KMS-11 (cell line): Measurements from ENCODE around the gene ACSL6.
A peak's percentile ranks its signal among the peaks of the same experiment; 100 is the strongest.

ENCODE experiments used
- H2AFZ ChIP-seq: fragments of 200-600 bp; sonication (generic); 2 replicates; pipeline ENCODE4 v1.6.1; 2016; ENCODE audit warnings: antibody characterized with exemption, mixed run types, low read depth
- H3K27ac ChIP-seq: fragments of 200-600 bp; sonication (generic); 2 replicates; pipeline ENCODE4 v1.6.1; 2016; ENCODE audit warnings: mild to moderate bottlenecking, mixed run types
- H3K27me3 ChIP-seq: fragments of 200-600 bp; sonication (generic); 2 replicates; pipeline ENCODE4 v1.6.1; 2017; ENCODE audit warnings: mild to moderate bottlenecking, low read depth, mixed run types, moderate library complexity; ENCODE audit not compliant: insufficient read depth
- H3K36me3 ChIP-seq: fragments of 200-600 bp; sonication (generic); 2 replicates; pipeline ENCODE4 v1.6.1; 2017; ENCODE audit warnings: mild to moderate bottlenecking, mixed run types; ENCODE audit not compliant: insufficient read depth
- H3K4me1 ChIP-seq: fragments of 200-600 bp; sonication (generic); 2 replicates; pipeline ENCODE4 v1.6.1; 2016; ENCODE audit warnings: mild to moderate bottlenecking, low read depth, mixed run types; ENCODE audit not compliant: poor library complexity, severe bottlenecking
- H3K4me2 ChIP-seq: fragments of 200-600 bp; sonication (generic); 2 replicates; pipeline ENCODE4 v1.7.0; 2016; ENCODE audit warnings: mild to moderate bottlenecking, mixed run types
- H3K4me3 ChIP-seq: fragments of 200-600 bp; sonication (generic); IDR thresholded peaks from 2 replicates; pipeline ENCODE4 v1.6.1; 2017; ENCODE audit warnings: low read depth, low read length, mixed read lengths; ENCODE audit not compliant: insufficient read depth
- H3K79me2 ChIP-seq: fragments of 200-600 bp; sonication (generic); 2 replicates; pipeline ENCODE4 v1.6.1; 2016; ENCODE audit warnings: low read depth, mixed run types; ENCODE audit not compliant: insufficient read depth
- H3K9ac ChIP-seq: fragments of 200-600 bp; sonication (generic); 2 replicates; pipeline ENCODE4 v1.6.1; 2016; ENCODE audit warnings: mild to moderate bottlenecking, mixed run types
- H4K20me1 ChIP-seq: fragments of 200-600 bp; sonication (generic); 2 replicates; pipeline ENCODE4 v1.6.1; 2016; ENCODE audit warnings: mild to moderate bottlenecking, mixed run types; ENCODE audit not compliant: insufficient read depth
- CTCF ChIP-seq: fragments of 200-600 bp; sonication (generic); conservative IDR thresholded peaks from 2 replicates; pipeline ENCODE4 v1.6.1; 2017; ENCODE audit warnings: low read depth, mild to moderate bottlenecking, antibody characterized with exemption, low read length, moderate library complexity, mixed read lengths

ACSL6 gene

GRCh38 chr5:132008961-132009680 lies 2.3 kb downstream of the ACSL6 start:
- TF ChIP-seq CTCF = no peak
- Histone ChIP-seq H4K20me1 (no peaks in the 10 kb centered on the region), H3K27ac (no peak overlapping the region), H3K36me3 (no peaks in the 10 kb centered on the region), H3K27me3 (peaks cover 2% of the 10 kb centered on the region), H3K9ac (no peak overlapping the region), H3K4me1 (no peaks in the 10 kb centered on the region), H3K4me3 (no peak overlapping the region), H3K4me2 (no peak overlapping the region), H2AFZ (no peak overlapping the region), H3K79me2 (no peaks in the 10 kb centered on the region)

DNA sequence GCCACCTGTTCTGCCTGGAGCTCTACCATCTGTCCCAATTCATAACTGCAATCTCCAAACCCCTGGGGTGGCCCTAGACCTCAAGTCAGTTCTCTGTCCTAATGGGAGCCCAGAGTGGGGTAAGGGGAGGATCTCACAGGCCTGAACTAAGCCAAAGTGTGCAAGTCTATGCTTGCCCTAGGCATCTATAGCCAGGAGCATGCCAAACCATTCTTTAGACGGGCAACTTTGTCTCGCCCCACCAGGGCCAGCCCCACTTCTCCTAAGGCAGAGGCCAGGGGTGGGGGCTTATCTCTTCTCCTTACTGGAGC lies 3.3 kb downstream of the ACSL6 start:
- no peak overlapping the region for H3K4me3 ChIP-seq
- H3K4me2 ChIP-seq = no peak overlapping the region
- no peak overlapping the region for H2AFZ ChIP-seq
- TF ChIP-seq CTCF = peak; percentile 44
- no peaks in the 10 kb centered on the region; the same call in 1 of the 2 replicates for H3K27me3 ChIP-seq
- no peak overlapping the region for H3K27ac ChIP-seq
- H3K36me3 ChIP-seq = no peaks in the 10 kb centered on the region
- H3K79me2 ChIP-seq = no peaks in the 10 kb centered on the region
- H3K9ac ChIP-seq = no peak overlapping the region
- H3K4me1 ChIP-seq = no peaks in the 10 kb centered on the region
- H4K20me1 ChIP-seq = no peaks in the 10 kb centered on the region

DNA sequence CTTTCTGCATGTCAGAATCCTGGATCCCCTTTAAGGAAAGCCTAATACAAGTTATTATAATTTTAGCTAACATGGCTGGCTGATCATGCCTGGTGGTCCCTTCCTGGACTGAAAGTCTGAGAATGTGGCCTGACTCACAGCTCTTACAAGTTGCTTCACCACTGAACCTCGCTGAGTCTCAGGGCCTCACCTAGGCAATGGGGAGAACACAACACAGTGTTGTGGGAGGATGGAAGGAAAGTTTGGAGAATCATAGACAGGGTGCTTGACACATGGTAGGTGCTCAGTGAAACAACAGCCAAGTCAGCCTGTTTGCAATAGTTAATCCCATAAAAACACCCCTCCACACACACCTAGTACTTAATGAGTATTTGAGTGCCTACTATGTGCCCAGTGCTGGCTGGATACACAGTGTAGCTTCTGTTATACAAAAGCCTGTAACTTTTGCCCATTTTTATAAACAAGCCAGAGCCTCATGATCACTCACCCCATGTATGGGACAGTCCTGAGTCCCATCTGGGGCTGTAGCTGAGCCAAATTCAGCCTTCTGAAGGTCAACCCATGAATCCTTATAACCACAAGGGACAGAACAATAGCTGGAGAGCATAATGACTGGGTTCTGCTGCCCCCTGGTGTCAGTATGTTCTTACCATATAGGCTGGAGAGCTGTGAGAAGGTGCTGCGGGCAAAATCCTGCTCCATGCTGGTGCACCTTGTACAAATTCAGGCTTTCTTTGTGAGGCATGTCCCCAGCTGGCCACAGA lies 3.9 kb downstream of the ACSL6 start:
- no peaks in the 10 kb centered on the region for H3K4me1 ChIP-seq
- peak; percentile 92 for TF ChIP-seq CTCF
- no peaks in the 10 kb centered on the region for H3K79me2 ChIP-seq
- no peaks in the 10 kb centered on the region for H4K20me1 ChIP-seq
- no peak overlapping the region for H2AFZ ChIP-seq
- no peaks in the 10 kb centered on the region for H3K36me3 ChIP-seq
- no peak overlapping the region for H3K9ac ChIP-seq
- no peak overlapping the region for H3K4me3 ChIP-seq
- no peak overlapping the region for H3K4me2 ChIP-seq
- no peaks in the 10 kb centered on the region; the same call in 1 of the 2 replicates for H3K27me3 ChIP-seq
- no peak overlapping the region for H3K27ac ChIP-seq

GRCh38 chr5:132006331-132007120 lies 4.9 kb downstream of the ACSL6 start:
- no peak overlapping the region for H3K27ac ChIP-seq

More at GRCh38 chr5:132006331-132007120, 4.9 kb downstream of the ACSL6 start:
- no peak overlapping the region for H2AFZ ChIP-seq
- H3K4me3 ChIP-seq = no peak overlapping the region
- no peaks in the 10 kb centered on the region; the same call in 1 of the 2 replicates for H3K27me3 ChIP-seq
- H3K4me2 ChIP-seq = no peak overlapping the region
- H4K20me1 ChIP-seq = no peaks in the 10 kb centered on the region
- no peaks in the 10 kb centered on the region for H3K79me2 ChIP-seq
- no peak for TF ChIP-seq CTCF
- H3K9ac ChIP-seq = no peak overlapping the region
- H3K4me1 ChIP-seq = no peaks in the 10 kb centered on the region
- H3K36me3 ChIP-seq = no peaks in the 10 kb centered on the region
